Aorta (tissue), 5 donors: ENCODE data around the gene TMEM107. TPM values are rescaled to one million over a fixed set of nuclear protein-coding genes. Genes with fewer than 3 reads are reported as not detected.

Experiments
- ATAC-seq: fragments of 200-7000 bp; cut with Tn5 transposase; one replicate; pipeline ENCODE4 v1.9.1; 2022; ENCODE audit warnings: moderate library complexity; ENCODE audit not compliant: low FRiP score
- DNase-seq, 2 donors: peaks; one replicate each; pipeline ENCODE4 v3.0.0-alpha.2; 2020
- H3K27ac ChIP-seq, 2 donors: one replicate each; pipeline ENCODE4 v1.5.1; 2013; ENCODE audit warnings: low read length in 2 of 2, mild to moderate bottlenecking in 2 of 2, moderate library complexity in 2 of 2, control low read depth in 1 of 2, inconsistent platforms in 1 of 2, low read depth in 1 of 2
- H3K27me3 ChIP-seq, 2 donors: one replicate each; pipeline ENCODE4 v1.6.1; 2013; ENCODE audit warnings: control low read depth in 1 of 2, low read length in 1 of 2, mild to moderate bottlenecking in 1 of 2, moderate library complexity in 1 of 2; ENCODE audit not compliant: insufficient read depth in 2 of 2, control insufficient read depth in 1 of 2
- H3K36me3 ChIP-seq, 2 donors: one replicate each; pipeline ENCODE4 v1.6.1; 2013; ENCODE audit warnings: control low read depth in 1 of 2, low read length in 1 of 2, mild to moderate bottlenecking in 1 of 2; ENCODE audit not compliant: insufficient read depth in 2 of 2, control insufficient read depth in 1 of 2
- H3K4me1 ChIP-seq, 2 donors: one replicate each; pipeline ENCODE4 v1.6.1; 2013; ENCODE audit warnings: low read length in 2 of 2, control low read depth in 1 of 2, mild to moderate bottlenecking in 1 of 2, moderate library complexity in 1 of 2; ENCODE audit not compliant: insufficient read depth in 2 of 2, control insufficient read depth in 1 of 2
- H3K4me3 ChIP-seq, 2 donors: one replicate each; pipeline ENCODE4 v1.5.1; 2013; ENCODE audit warnings: low read length in 2 of 2, control low read depth in 1 of 2, mild to moderate bottlenecking in 1 of 2
- H3K9me3 ChIP-seq: one replicate; pipeline ENCODE4 v1.6.1; 2013; ENCODE audit warnings: mild to moderate bottlenecking, low read length; ENCODE audit not compliant: control insufficient read depth
- WGBS, 2 donors: extraction: QIAGEN DNeasy Blood & Tissue Kit; methylation state at CpG; one replicate each; pipeline ENCODE4 v1.1.7; 2013; 5-methylcytosine and 5-hydroxymethylcytosine counted together
- intact Hi-C, 2 donors: fragments of 100-400 bp; cut with DNase I; formaldehyde crosslinking; loops; one replicate each; pipeline versions ENCODE4 v1.14.2 to v1.15.0; 2022
- polyA plus RNA-seq, 2 donors: library from polyadenylated mRNA; stranded (reverse); fragments of 200-250 nt; gene quantifications; one replicate each; pipeline ENCODE4 v1.2.3, GENCODE V29; 2013
- total RNA-seq, 2 donors: library from RNA; stranded (reverse); fragmentation: NEBNext Ultra II Directional; extraction: Animal tissue kit (Norgen Biotek cat#: 25700); gene quantifications; one replicate each; pipeline ENCODE4 v1.2.1, GENCODE V29; 2021
- donor health status: healthy with polysubstance abuse.
- donor health status: Bipolar disorder and iron deficiency.
- donor health status: DM: no; HTN: no; CAD: no.
- donor health status: DM: no; HTN: no; CAD: no.
- donor health status: DM: yes; HTN: yes; CAD: no.

Gene TMEM107
- total and polyA plus RNA-seq, 4 donors, result 8.9 to 20.9 (median 11.1) TPM

DNA sequence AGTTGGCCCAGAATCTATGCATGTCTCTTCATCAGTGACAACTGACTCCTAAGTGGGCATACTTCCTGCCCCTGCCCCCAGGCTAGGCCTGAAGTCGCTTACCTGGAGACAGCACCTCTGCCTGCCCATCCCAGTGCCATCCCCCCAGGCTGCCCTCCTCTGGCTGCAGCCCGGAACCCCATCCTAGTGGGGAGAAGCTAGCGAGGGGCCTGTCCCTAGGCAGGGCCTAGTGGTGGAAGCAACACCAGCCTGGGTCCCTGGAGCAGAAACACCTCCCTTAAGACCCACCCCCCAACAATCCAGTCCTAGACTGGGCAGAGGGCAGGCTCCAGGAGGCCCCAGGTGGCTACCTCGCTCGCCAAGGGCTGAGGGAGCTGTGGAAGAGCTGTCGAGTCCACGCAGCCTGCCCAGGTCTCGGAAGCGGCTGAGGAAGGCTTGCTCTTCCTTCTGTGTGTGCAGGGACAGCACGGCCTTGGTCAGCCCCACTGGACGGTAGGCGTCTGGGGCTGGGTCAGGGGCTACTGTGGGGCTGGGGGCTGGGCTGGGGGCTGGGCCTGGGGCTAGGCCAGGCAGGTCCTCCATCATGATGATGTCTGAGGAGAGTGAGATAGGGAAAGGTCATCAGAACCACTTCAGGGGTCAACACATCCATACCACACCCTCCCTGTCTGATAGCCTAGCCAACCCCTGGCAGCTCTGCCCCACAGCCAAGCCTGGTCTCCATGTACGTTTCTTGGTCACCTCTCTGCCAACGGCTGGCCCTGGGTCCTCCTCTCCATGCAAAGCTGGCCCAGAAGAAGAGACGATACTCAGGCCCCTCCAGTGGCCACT, 31.6 kb downstream of the TMEM107 start:
- ATAC-seq, result no peak
- no peaks in the 10 kb centered on the region for H3K27me3 ChIP-seq

GRCh38 chr17:8143581-8144400, 32.4 kb downstream of the TMEM107 start:
- intact Hi-C loops, result no loop called here
- ATAC-seq (no peak), DNase-seq (no peak)
- Histone ChIP-seq H3K36me3 (peaks cover 7 to 64% of the 10 kb centered on the region in 2 donors), H3K27ac (no peak overlapping the region), H3K27me3 (no peaks in the 10 kb centered on the region), H3K4me1 (no peaks in the 10 kb centered on the region), H3K4me3 (no peak overlapping the region), H3K9me3 (no peaks in the 10 kb centered on the region)
- WGBS, 2 donors, result 85 to 88% methylated on average over 22 of the region's 22 CpGs

More for the DNA sequence above, 31.6 kb downstream of the TMEM107 start:
- no peak for DNase-seq
- peaks cover 7 to 66% of the 10 kb centered on the region in 2 donors for H3K36me3 ChIP-seq
- intact Hi-C loops, result no loop called here
- no peaks in the 10 kb centered on the region for H3K4me1 ChIP-seq
- WGBS, 2 donors, result 84% methylated on average over 15 of the region's 15 CpGs
- no peak overlapping the region for H3K4me3 ChIP-seq
- H3K9me3 ChIP-seq, result no peaks in the 10 kb centered on the region
- H3K27ac ChIP-seq, result no peak overlapping the region

DNA sequence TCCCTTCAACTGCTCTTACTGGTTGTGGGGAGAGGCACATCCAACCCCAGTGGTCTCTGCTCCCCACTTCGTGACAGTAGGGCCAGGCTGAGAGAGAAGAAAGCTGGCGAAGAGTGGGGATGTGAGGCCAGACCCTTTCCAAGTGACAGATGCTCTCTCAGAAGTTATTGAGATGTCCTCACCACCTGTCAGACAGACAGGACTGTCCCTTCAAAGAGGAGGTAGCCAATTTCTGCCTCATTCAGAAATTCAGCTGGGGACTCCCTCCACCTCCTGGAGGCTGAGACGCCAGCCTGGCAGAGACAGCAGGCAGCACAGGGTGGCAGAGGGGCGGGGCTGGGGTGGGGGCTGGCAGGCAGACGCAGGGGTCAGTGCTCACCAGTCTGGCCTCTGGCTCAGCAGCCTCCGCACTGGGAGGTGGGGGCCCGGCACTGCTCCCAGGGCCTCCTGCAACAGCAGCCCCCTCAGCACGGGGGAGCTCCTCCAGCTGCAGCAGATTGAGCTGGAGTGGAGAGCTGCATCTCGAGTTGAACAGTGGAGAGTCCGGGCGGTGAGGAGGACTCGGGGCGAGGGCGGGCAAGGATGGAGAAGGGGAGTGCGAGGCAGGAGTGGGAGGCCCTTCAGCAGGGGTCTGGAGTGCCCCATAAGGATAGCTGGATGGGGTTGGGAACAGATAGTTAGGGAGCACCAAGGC, 33.1 kb downstream of the TMEM107 start:
- H3K9me3 ChIP-seq, result no peaks in the 10 kb centered on the region
- WGBS, 2 donors, result 74 to 77% methylated on average over 15 of the region's 15 CpGs
- H3K27me3 ChIP-seq, result no peaks in the 10 kb centered on the region
- no peak overlapping the region for H3K27ac ChIP-seq
- ATAC-seq (no peak), DNase-seq (no peak)
- no peak overlapping the region for H3K4me3 ChIP-seq
- peaks cover 7 to 58% of the 10 kb centered on the region in 2 donors for H3K36me3 ChIP-seq
- H3K4me1 ChIP-seq, result peaks cover 0 to 1% of the 10 kb centered on the region in 2 donors
- intact Hi-C loops, result no loop called here

DNA sequence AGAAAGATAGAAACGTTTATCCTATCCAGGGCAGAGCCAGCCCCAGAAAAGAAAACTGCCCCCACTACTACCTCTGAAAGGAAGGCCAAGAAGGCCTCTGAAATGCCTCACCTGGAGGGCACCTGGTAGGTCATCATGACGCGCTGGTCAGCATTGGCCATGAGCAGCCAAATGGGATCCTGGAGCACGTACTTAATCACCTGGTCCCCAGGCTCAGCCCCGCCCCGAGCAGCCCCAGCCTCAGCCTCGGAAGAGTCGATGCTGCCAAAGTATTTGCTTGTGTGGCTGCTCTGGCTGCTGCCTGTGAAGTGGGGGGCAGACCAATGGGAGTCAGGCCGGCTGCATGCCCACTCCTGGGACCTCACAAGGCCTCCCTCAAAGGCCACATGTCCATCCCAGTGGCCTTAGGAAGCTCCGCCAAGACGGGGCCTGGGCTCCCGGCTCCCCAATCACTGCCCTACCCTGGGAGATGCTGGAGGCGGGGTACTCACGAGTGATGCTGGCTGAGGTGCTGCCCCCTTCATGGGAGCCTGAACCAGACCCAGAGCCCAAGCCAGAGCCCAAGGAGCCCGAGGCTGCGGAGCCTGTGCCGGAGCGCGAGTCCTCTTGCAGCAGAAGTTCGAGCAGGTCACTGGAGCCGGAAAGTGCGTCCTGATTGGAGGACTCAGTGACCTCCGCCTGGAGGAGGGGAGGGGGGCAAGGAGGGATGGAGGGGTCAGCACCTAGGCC, 33.9 kb downstream of the TMEM107 start:
- Histone ChIP-seq H3K27me3 (no peaks in the 10 kb centered on the region), H3K4me3 (no peak overlapping the region), H3K9me3 (no peaks in the 10 kb centered on the region), H3K36me3 (peaks cover 7 to 51% of the 10 kb centered on the region in 2 donors), H3K27ac (no peak overlapping the region), H3K4me1 (peaks cover 0 to 1% of the 10 kb centered on the region in 2 donors)
- DNase-seq (peak in 1 of 2 donors; percentile 47), ATAC-seq (no peak)
- 83 to 84% methylated on average over 23 of the region's 23 CpGs for WGBS, 2 donors
- intact Hi-C loops, result no loop called here

DNA sequence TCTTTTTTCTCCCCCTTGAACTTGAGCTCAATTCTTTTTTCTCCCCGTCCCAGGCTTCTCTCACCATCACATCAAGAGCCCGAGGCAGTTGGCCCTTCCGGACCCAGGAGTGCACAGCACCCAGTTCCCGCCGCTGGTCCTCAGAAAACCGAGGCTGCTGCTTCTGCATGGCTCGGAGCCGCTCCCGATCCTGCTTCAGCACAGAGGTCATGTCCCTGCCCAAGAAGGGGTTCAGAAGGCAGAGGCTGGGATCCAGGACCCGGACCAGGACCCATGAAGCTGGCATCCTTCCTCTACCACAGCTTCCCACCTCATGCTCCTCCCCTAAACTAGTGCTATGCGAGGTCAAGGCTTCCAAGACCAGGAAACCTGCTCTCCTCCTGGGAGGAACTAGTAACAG, 34.4 kb downstream of the TMEM107 start:
- H3K4me1 ChIP-seq, result peaks cover 0 to 1% of the 10 kb centered on the region in 2 donors
- 86% methylated on average over 11 of the region's 11 CpGs for WGBS, 2 donors
- H3K36me3 ChIP-seq, result peaks cover 7 to 46% of the 10 kb centered on the region in 2 donors
- H3K9me3 ChIP-seq, result no peaks in the 10 kb centered on the region
- intact Hi-C loops, result no loop called here
- H3K27ac ChIP-seq, result no peak overlapping the region
- ATAC-seq (no peak), DNase-seq (no peak)
- no peaks in the 10 kb centered on the region for H3K27me3 ChIP-seq
- no peak overlapping the region for H3K4me3 ChIP-seq

DNA sequence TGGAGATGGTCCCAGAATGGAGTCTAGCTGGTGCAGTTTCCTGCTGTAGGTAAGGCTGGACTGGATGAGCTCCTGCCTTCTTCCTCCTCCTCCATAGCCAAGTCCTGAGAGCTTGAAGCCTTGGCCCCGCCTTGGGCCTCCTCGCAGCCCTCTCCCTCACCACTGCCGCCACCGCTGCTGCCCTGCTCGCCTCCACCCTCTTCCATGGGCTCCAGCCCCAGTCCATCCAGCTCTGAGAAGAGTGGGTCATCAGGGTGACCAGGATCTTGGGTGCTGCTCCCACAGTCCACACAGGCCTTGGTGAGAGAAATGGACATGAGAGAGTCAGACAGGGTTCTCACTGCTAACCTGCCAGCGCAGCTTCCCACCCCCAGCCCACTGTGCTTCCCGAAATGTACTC, 35.1 kb downstream of the TMEM107 start:
- Histone ChIP-seq H3K27me3 (no peaks in the 10 kb centered on the region), H3K9me3 (no peaks in the 10 kb centered on the region), H3K4me1 (peaks cover 0 to 1% of the 10 kb centered on the region in 2 donors), H3K36me3 (peaks cover 5 to 40% of the 10 kb centered on the region in 2 donors), H3K27ac (no peak overlapping the region), H3K4me3 (no peak overlapping the region)
- WGBS, 2 donors, result 87 to 91% methylated on average over 7 of the region's 7 CpGs
- ATAC-seq, result no peak
- DNase-seq, result peak in 1 of 2 donors; percentile 47
- intact Hi-C loops, result no loop called here

DNA sequence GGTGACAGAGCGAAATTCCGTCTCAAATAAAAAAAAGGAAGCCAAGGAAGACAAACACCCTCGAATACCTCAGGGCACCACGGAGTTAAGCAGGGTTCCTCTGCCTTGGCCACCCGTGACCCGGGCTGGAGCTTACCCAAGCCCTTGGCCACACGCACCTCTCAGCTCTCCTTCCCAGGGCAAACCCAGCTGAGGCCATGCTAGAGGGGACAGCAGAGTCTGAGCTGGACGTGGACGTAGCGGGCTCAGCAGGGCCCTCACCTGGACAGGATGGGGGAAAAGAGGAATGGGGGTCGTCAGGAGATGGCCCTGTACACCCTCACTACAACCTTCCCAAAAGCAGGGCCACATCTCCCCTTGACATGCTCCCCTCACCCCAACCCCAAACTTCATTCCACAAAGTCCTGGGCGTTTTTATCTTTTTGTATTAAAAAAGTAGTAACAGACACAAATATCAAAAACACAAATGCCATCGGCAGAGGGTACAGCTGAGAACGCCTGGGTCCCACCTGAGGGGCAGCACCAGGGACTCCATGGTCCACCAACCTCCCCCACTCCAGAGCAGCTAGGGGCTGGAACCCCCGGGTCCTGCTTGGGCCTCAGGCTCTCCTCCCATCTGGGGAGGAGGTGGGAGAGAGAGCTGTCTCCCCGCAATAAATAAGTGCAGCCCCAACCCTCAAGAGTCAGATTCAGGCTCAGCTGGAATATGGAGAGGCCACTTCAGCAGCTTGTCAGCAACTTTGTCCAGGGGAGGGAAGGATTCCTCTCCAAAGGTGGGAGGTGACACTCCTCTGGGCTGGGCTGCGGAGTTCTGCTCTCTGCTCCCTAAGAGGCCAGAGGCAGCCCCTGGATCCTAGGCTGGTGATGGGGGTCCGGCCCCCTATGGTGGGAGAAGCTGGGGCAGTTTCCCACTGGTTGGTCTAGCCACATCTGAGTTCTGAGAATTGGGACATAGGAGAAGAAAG, 35.8 kb downstream of the TMEM107 start:
- no peak for ATAC-seq
- H3K27me3 ChIP-seq, result no peaks in the 10 kb centered on the region
- no peaks in the 10 kb centered on the region for H3K9me3 ChIP-seq
- DNase-seq, result peak; percentile 48 to 79
- H3K36me3 ChIP-seq, result peaks cover 0 to 36% of the 10 kb centered on the region in 2 donors
- 69 to 70% methylated on average over 18 of the region's 18 CpGs for WGBS, 2 donors
- intact Hi-C loops, result no loop called here
- H3K4me1 ChIP-seq, result peaks cover 0 to 1% of the 10 kb centered on the region in 2 donors
- no peak overlapping the region for H3K4me3 ChIP-seq
- H3K27ac ChIP-seq, result peak overlapping the region in 1 of 2 donors; percentile 5
